Panc1 (cell line): ENCODE data around the gene UGT1A10.

Experiments used
- POLR2AphosphoS5 ChIP-seq: IDR thresholded peaks from 2 replicates; pipeline ENCODE4 v1.6.1; 2012; ENCODE audit warnings: mild to moderate bottlenecking, low read depth, low read length, moderate library complexity
- SIN3A ChIP-seq: IDR thresholded peaks from 2 replicates; pipeline ENCODE4 v1.6.1; 2012; ENCODE audit warnings: low read depth, mild to moderate bottlenecking, low read length, moderate library complexity, borderline replicate concordance; ENCODE audit not compliant: insufficient read depth
- TF ChIP-seq, protein P1 (sequence below): fragments of 450-650 bp; IDR thresholded peaks from 2 replicates; pipeline ENCODE4 v1.5.1; 2017; ENCODE audit warnings: mild to moderate bottlenecking
- TF ChIP-seq, protein P2 (sequence below), 2 experiments: IDR thresholded peaks; 2 replicates each; pipeline ENCODE4 v1.6.1; 2011 to 2012; ENCODE audit warnings: low read depth in 2 of 2, control low read depth in 1 of 2, low read length in 1 of 2, mild to moderate bottlenecking in 1 of 2, moderate library complexity in 1 of 2; ENCODE audit not compliant: insufficient read depth in 1 of 2

GRCh38 chr2:233772153-233772552 lies 135.9 kb downstream of the UGT1A10 start:
- TF ChIP-seq, protein P1, sequence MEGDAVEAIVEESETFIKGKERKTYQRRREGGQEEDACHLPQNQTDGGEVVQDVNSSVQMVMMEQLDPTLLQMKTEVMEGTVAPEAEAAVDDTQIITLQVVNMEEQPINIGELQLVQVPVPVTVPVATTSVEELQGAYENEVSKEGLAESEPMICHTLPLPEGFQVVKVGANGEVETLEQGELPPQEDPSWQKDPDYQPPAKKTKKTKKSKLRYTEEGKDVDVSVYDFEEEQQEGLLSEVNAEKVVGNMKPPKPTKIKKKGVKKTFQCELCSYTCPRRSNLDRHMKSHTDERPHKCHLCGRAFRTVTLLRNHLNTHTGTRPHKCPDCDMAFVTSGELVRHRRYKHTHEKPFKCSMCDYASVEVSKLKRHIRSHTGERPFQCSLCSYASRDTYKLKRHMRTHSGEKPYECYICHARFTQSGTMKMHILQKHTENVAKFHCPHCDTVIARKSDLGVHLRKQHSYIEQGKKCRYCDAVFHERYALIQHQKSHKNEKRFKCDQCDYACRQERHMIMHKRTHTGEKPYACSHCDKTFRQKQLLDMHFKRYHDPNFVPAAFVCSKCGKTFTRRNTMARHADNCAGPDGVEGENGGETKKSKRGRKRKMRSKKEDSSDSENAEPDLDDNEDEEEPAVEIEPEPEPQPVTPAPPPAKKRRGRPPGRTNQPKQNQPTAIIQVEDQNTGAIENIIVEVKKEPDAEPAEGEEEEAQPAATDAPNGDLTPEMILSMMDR, result no peak
- TF ChIP-seq, protein P2, sequence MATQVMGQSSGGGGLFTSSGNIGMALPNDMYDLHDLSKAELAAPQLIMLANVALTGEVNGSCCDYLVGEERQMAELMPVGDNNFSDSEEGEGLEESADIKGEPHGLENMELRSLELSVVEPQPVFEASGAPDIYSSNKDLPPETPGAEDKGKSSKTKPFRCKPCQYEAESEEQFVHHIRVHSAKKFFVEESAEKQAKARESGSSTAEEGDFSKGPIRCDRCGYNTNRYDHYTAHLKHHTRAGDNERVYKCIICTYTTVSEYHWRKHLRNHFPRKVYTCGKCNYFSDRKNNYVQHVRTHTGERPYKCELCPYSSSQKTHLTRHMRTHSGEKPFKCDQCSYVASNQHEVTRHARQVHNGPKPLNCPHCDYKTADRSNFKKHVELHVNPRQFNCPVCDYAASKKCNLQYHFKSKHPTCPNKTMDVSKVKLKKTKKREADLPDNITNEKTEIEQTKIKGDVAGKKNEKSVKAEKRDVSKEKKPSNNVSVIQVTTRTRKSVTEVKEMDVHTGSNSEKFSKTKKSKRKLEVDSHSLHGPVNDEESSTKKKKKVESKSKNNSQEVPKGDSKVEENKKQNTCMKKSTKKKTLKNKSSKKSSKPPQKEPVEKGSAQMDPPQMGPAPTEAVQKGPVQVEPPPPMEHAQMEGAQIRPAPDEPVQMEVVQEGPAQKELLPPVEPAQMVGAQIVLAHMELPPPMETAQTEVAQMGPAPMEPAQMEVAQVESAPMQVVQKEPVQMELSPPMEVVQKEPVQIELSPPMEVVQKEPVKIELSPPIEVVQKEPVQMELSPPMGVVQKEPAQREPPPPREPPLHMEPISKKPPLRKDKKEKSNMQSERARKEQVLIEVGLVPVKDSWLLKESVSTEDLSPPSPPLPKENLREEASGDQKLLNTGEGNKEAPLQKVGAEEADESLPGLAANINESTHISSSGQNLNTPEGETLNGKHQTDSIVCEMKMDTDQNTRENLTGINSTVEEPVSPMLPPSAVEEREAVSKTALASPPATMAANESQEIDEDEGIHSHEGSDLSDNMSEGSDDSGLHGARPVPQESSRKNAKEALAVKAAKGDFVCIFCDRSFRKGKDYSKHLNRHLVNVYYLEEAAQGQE (IDR thresholded peaks at IDR 0.05; ENCODE audit: insufficient read depth in 1 of 2, low read depth in 2 of 2, low read length in 1 of 2), result no peak
- TF ChIP-seq POLR2AphosphoS5, result no peak
- TF ChIP-seq SIN3A, result no peak
